RPMI7951 (cell line): ENCODE results near the gene CAPN11. TPM values are rescaled to one million over a fixed set of nuclear protein-coding genes. Genes with fewer than 3 reads are reported as not detected.
A peak's percentile ranks its signal among the peaks of the same experiment; 100 is the strongest.

Source experiments
- DNase-seq: peaks from one replicate; pipeline ENCODE4 v3.0.0-alpha.2; 2012; ENCODE audit warnings: low read depth
- total RNA-seq: library from RNA; depleted of rRNA; stranded (reverse); fragments of >200 nt; shearing (Covaris generic); gene quantifications from 2 replicates; pipeline ENCODE4 v1.2.3, GENCODE V29; 2014; rRNA removed

CAPN11 gene
- not detected in 2 replicates for total RNA-seq

GRCh38 chr6:44158770-44159228 lies at the start of gene CAPN11:
Gene CAPN11 (plus strand): TSS chr6:44158820. CDS start chr6:44158849, 29 bp downstream.
- no peak for DNase-seq

- DNase-seq = no peak
Observed at GRCh38 chr6:44109212-44109611, 49.4 kb upstream of the CAPN11 start.

- no peak for DNase-seq
Observed at GRCh38 chr6:44110005-44110676, 48.5 kb upstream of the CAPN11 start.

GRCh38 chr6:44110966-44111365 lies 47.7 kb upstream of the CAPN11 start:
- DNase-seq = no peak

GRCh38 chr6:44111434-44112417 lies 46.9 kb upstream of the CAPN11 start:
- DNase-seq = no peak

GRCh38 chr6:44113414-44113813 lies 45.2 kb upstream of the CAPN11 start:
- DNase-seq = no peak

- DNase-seq = peak; percentile 79
Observed at GRCh38 chr6:44115866-44116265, 42.8 kb upstream of the CAPN11 start.

- DNase-seq = peak; percentile 88
Observed at GRCh38 chr6:44116641-44117382, 41.8 kb upstream of the CAPN11 start.

- no peak for DNase-seq
Observed at GRCh38 chr6:44117397-44118128, 41.1 kb upstream of the CAPN11 start.

GRCh38 chr6:44119704-44120262 lies 38.8 kb upstream of the CAPN11 start:
- DNase-seq = no peak

- no peak for DNase-seq
Observed at GRCh38 chr6:44120692-44121443, 37.8 kb upstream of the CAPN11 start.

GRCh38 chr6:44122801-44123200 lies 35.8 kb upstream of the CAPN11 start:
- peak; percentile 36 for DNase-seq

- no peak for DNase-seq
Observed at GRCh38 chr6:44123544-44123943, 35.1 kb upstream of the CAPN11 start.

GRCh38 chr6:44126320-44127149 lies 32.1 kb upstream of the CAPN11 start:
- peak; percentile 82 for DNase-seq

GRCh38 chr6:44127186-44128019 lies 31.2 kb upstream of the CAPN11 start, which contains the start of the genes MRPL14 and TMEM63B:
Gene MRPL14 (minus strand): TSS chr6:44127452. CDS start chr6:44116611, 10,841 bp downstream.
Gene TMEM63B (plus strand): TSS chr6:44127554. CDS start chr6:44134585, 7,031 bp downstream.
- DNase-seq = peak; percentile 84

GRCh38 chr6:44128020-44128917 lies 30.4 kb upstream of the CAPN11 start:
- DNase-seq = peak; percentile 44

- DNase-seq = no peak
Observed at GRCh38 chr6:44129841-44130322, 28.7 kb upstream of the CAPN11 start.
